ENCODE results near the gene MRPL38. TPM values are rescaled to one million over a fixed set of nuclear protein-coding genes. Genes with fewer than 3 reads are reported as not detected.
A peak's percentile ranks its signal among the peaks of the same experiment; 100 is the strongest.
"Not testable (repeated sequence)": the region's sequence is repeated elsewhere in the genome, so short reads cannot be mapped to it uniquely, and the experiment has no call there.

Gene MRPL38
- total RNA-seq, 1 donor from 2014 or later: 65.6 TPM

DNA sequence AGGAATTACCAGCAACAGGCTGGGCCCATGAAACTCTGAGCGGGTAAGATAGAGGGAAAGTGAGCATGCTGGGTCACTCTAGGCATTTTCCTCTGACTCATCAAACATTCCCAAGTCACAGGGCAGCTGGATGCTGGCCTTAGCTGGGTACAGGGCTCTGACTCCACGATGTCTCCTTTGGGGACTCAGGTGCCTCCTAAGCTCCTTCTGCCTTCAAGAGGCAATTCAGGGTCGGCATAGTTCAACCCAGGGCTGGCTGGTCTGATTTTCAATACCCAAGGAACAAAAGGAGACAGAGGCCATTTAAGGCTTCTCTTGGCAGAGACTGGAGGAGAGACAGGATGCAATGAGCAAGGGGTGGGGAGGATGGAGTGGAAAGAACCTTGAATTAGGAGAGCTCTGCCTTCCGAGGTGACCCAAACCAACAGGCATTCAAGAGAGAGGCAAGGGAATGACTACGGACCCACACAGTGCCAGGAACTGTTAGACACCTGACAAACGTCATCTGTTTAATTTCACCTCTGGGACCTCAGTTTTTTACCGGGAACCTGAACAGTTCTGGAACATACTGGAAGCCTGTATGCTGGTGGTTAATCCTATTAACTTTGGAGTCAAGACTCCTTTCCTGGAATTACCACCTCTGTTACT is 50.5 kb downstream of the MRPL38 start:
- peaks cover 7% of the 10 kb centered on the region for H3K79me2 ChIP-seq (ENCODE audit: insufficient read depth, low read length)
- H3K36me3 Mint-ChIP-seq (ENCODE audit: low read depth, unreplicated experiment): peaks cover 13% of the 10 kb centered on the region
- no peak overlapping the region for H3K27ac Mint-ChIP-seq (ENCODE audit: unreplicated experiment)
- peaks cover 6% of the 10 kb centered on the region for H3K36me3 ChIP-seq (ENCODE audit: insufficient read depth, low read length)
- H3K4me2 ChIP-seq (ENCODE audit: low read length): peak overlapping the region; percentile 94
- peak overlapping the region; percentile 89 for H3K4me3 ChIP-seq (ENCODE audit: insufficient read depth, low read depth, low read length)
- H3K27me3 ChIP-seq (ENCODE audit: insufficient read depth, low read length): no peaks in the 10 kb centered on the region
- peaks cover 8% of the 10 kb centered on the region for H3K4me1 Mint-ChIP-seq (ENCODE audit: low read depth, unreplicated experiment)
- TF ChIP-seq, protein P1, sequence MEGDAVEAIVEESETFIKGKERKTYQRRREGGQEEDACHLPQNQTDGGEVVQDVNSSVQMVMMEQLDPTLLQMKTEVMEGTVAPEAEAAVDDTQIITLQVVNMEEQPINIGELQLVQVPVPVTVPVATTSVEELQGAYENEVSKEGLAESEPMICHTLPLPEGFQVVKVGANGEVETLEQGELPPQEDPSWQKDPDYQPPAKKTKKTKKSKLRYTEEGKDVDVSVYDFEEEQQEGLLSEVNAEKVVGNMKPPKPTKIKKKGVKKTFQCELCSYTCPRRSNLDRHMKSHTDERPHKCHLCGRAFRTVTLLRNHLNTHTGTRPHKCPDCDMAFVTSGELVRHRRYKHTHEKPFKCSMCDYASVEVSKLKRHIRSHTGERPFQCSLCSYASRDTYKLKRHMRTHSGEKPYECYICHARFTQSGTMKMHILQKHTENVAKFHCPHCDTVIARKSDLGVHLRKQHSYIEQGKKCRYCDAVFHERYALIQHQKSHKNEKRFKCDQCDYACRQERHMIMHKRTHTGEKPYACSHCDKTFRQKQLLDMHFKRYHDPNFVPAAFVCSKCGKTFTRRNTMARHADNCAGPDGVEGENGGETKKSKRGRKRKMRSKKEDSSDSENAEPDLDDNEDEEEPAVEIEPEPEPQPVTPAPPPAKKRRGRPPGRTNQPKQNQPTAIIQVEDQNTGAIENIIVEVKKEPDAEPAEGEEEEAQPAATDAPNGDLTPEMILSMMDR (IDR thresholded peaks at IDR 0.05; ENCODE audit: insufficient read depth, low read depth, low read length): no peak
- TF ChIP-seq EZH2 (IDR thresholded peaks at IDR 0.05; ENCODE audit: insufficient read depth, low read length): no peak
- no peaks in the 10 kb centered on the region for H3K9me3 ChIP-seq (ENCODE audit: insufficient read depth, low read depth, low read length)
- no peaks in the 10 kb centered on the region for H4K20me1 ChIP-seq (ENCODE audit: insufficient read depth, low read length)
- no peak overlapping the region for H2AFZ ChIP-seq (ENCODE audit: low read depth, low read length)
- peak; percentile 58 for DNase-seq (ENCODE audit: low read depth)
- H3K9me3 Mint-ChIP-seq (ENCODE audit: unreplicated experiment): no peaks in the 10 kb centered on the region
- no peak for FAIRE-seq
- peak overlapping the region; percentile 82 for H3K9ac ChIP-seq (ENCODE audit: low read length)
- H3K4me1 ChIP-seq (ENCODE audit: insufficient read depth, low read length): peaks cover 37% of the 10 kb centered on the region
- no peak overlapping the region for H3K4me3 Mint-ChIP-seq (ENCODE audit: unreplicated experiment)
- H3K27ac ChIP-seq (ENCODE audit: low read depth, low read length): peak overlapping the region; percentile 86
- no peaks in the 10 kb centered on the region for H3K27me3 Mint-ChIP-seq (ENCODE audit: low read depth, unreplicated experiment)

DNA sequence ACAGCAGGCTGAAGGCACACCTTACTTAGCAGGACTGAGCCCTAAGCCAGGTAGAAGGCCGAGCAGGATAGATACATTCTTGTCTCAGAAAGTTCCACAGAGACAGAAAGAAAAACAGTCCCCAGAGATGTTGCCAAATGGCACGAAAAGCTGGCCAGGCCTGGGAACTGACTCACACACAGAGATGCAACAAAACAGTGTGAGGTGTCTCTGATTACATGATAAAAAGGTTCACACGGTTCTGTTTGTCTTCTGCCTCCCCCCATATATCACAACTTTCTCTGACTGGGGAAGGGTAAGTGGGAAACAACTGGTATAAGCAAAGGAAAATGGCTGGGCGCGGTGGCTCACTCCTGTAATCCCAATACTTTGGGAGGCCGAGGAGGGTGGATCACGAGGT is 51.3 kb downstream of the MRPL38 start:
- Histone ChIP-seq H3K4me2 (ENCODE audit: low read length) (peak overlapping the region; percentile 94), H3K4me3 (ENCODE audit: insufficient read depth, low read depth, low read length) (no peak overlapping the region), H3K36me3 (ENCODE audit: insufficient read depth, low read length) (peaks cover 7% of the 10 kb centered on the region), H2AFZ (ENCODE audit: low read depth, low read length) (no peak overlapping the region), H3K9ac (ENCODE audit: low read length) (peak overlapping the region; percentile 82), H4K20me1 (ENCODE audit: insufficient read depth, low read length) (peaks cover under 1% of the 10 kb centered on the region), H3K27ac (ENCODE audit: low read depth, low read length) (peak overlapping the region; percentile 86), H3K79me2 (ENCODE audit: insufficient read depth, low read length) (peaks cover 7% of the 10 kb centered on the region), H3K9me3 (ENCODE audit: insufficient read depth, low read depth, low read length) (no peaks in the 10 kb centered on the region), H3K27me3 (ENCODE audit: insufficient read depth, low read length) (no peaks in the 10 kb centered on the region), H3K4me1 (ENCODE audit: insufficient read depth, low read length) (peaks cover 37% of the 10 kb centered on the region)
- FAIRE-seq (no peak), DNase-seq (ENCODE audit: low read depth) (peak; percentile 57)
- Mint-ChIP-seq H3K27me3 (ENCODE audit: low read depth, unreplicated experiment) (no peaks in the 10 kb centered on the region), H3K4me3 (ENCODE audit: unreplicated experiment) (no peak overlapping the region), H3K4me1 (ENCODE audit: low read depth, unreplicated experiment) (peaks cover 8% of the 10 kb centered on the region), H3K36me3 (ENCODE audit: low read depth, unreplicated experiment) (peaks cover 17% of the 10 kb centered on the region), H3K9me3 (ENCODE audit: unreplicated experiment) (no peaks in the 10 kb centered on the region), H3K27ac (ENCODE audit: unreplicated experiment) (peak overlapping the region; percentile 78)
- TF ChIP-seq, protein P1 (IDR thresholded peaks at IDR 0.05; ENCODE audit: insufficient read depth, low read depth, low read length): no peak
- TF ChIP-seq EZH2 (IDR thresholded peaks at IDR 0.05; ENCODE audit: insufficient read depth, low read length): no peak

DNA sequence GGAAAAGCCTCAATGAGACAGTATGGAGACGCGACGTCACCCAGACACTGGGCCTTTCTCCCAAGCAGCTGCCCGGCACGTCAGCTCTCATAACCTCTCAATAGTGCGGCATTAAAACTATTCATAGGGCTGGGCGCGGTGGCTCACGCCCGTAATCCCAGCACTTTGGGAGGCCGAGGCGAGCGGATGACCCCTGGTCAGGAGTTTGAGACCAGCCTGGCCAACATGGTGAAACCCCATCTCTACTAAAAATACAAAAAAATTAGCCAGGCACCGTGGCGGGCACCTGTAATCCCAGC is 53.0 kb downstream of the MRPL38 start:
- H3K9me3 Mint-ChIP-seq (ENCODE audit: unreplicated experiment); H3K79me2 ChIP-seq (ENCODE audit: insufficient read depth, low read length); FAIRE-seq; H2AFZ ChIP-seq (ENCODE audit: low read depth, low read length); H3K27ac Mint-ChIP-seq (ENCODE audit: unreplicated experiment); H3K4me3 Mint-ChIP-seq (ENCODE audit: unreplicated experiment); H3K4me1 Mint-ChIP-seq (ENCODE audit: low read depth, unreplicated experiment); H3K36me3 ChIP-seq (ENCODE audit: insufficient read depth, low read length); H3K4me2 ChIP-seq (ENCODE audit: low read length); H4K20me1 ChIP-seq (ENCODE audit: insufficient read depth, low read length); H3K9me3 ChIP-seq (ENCODE audit: insufficient read depth, low read depth, low read length); H3K4me3 ChIP-seq (ENCODE audit: insufficient read depth, low read depth, low read length); H3K27me3 Mint-ChIP-seq (ENCODE audit: low read depth, unreplicated experiment); H3K27me3 ChIP-seq (ENCODE audit: insufficient read depth, low read length): not testable (repeated sequence)
- peak; percentile 40 for DNase-seq (ENCODE audit: low read depth)
- Histone ChIP-seq H3K27ac (ENCODE audit: low read depth, low read length) (peak overlapping the region; percentile 67), H3K9ac (ENCODE audit: low read length) (peak overlapping the region; percentile 54), H3K4me1 (ENCODE audit: insufficient read depth, low read length) (peaks cover 37% of the 10 kb centered on the region)
- peaks cover 21% of the 10 kb centered on the region for H3K36me3 Mint-ChIP-seq (ENCODE audit: low read depth, unreplicated experiment)

All from astrocyte (in vitro differentiated cells and primary cell).